OCI-LY1 (cell line): Measurements from ENCODE around the gene LSP1.

Experiments used
- EZH2 ChIP-seq: fragments of 200-600 bp; sonication (generic), shearing (Covaris generic); IDR thresholded peaks from 2 replicates; pipeline ENCODE4 v1.8.0; 2017; ENCODE audit warnings: borderline replicate concordance, mixed run types, mild to moderate bottlenecking, antibody characterized with exemption, low read length, moderate library complexity, mixed read lengths
- TF ChIP-seq, protein P1 (sequence below): fragments of 200-600 bp; sonication (generic), shearing (Covaris generic); IDR thresholded peaks from 2 replicates; pipeline ENCODE4 v1.5.1; 2017; ENCODE audit warnings: mild to moderate bottlenecking, antibody characterized with exemption, low read length, moderate library complexity, mixed read lengths

DNA sequence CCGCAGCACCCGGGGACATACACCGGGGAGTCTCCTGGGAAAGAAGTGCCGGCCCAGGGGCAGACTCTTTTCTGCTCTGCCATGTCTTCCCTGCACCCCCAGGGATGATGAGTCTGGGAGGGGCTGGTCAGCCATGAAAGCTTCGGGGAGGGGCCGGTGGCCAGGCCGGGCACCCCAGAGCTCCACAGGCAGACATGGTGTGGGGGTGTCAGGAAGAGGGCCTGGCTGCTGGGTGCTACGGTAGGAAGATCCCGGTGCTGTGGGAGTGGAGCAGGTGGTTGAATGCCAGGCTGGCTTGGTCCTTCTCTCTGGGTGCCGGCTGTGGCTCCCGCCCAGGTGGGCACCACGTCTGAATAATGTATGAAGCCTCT lies 17.4 kb downstream of the LSP1 start:
- TF ChIP-seq, protein P1, sequence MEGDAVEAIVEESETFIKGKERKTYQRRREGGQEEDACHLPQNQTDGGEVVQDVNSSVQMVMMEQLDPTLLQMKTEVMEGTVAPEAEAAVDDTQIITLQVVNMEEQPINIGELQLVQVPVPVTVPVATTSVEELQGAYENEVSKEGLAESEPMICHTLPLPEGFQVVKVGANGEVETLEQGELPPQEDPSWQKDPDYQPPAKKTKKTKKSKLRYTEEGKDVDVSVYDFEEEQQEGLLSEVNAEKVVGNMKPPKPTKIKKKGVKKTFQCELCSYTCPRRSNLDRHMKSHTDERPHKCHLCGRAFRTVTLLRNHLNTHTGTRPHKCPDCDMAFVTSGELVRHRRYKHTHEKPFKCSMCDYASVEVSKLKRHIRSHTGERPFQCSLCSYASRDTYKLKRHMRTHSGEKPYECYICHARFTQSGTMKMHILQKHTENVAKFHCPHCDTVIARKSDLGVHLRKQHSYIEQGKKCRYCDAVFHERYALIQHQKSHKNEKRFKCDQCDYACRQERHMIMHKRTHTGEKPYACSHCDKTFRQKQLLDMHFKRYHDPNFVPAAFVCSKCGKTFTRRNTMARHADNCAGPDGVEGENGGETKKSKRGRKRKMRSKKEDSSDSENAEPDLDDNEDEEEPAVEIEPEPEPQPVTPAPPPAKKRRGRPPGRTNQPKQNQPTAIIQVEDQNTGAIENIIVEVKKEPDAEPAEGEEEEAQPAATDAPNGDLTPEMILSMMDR, result no peak
- TF ChIP-seq EZH2, result no peak
